HEK293 (cell line): Measurements from ENCODE around the gene CHN2.

Source experiments
- CTCF ChIA-PET: fragments of 350-600 bp; formaldehyde crosslinking; extraction: SDS; loops from one replicate; lab custom pipeline; 2021; ENCODE audit warnings: antibody characterized with exemption; lab: Yijun Ruan, JAX
- POLR2A ChIA-PET: fragments of 300-600 bp; formaldehyde crosslinking; extraction: SDS; loops from one replicate; lab custom pipeline; 2020; ENCODE audit warnings: antibody characterized with exemption, inconsistent platforms; lab: Yijun Ruan, JAX
- H3K27ac ChIP-seq: fragments of 200-500 bp; sonication (Bioruptor generic); 2 replicates; pipeline ENCODE4 v1.5.1; 2014; ENCODE audit warnings: low read depth, low read length, control low read depth, inconsistent platforms; ENCODE audit errors: extremely low read depth
- H3K36me3 ChIP-seq, 2 experiments: fragments of 200-500 bp in 1 of 2; sonication (Bioruptor generic) in 1 of 2; 1 replicate in 1 of 2; 2 replicates in 1 of 2; pipeline ENCODE4 v1.5.1; 2014 to 2017; ENCODE audit warnings: inconsistent platforms in 2 of 2, low read length in 2 of 2; ENCODE audit not compliant: control insufficient read depth in 2 of 2, insufficient read depth in 1 of 2
- H3K4me1 ChIP-seq: fragments of 200-500 bp; sonication (Bioruptor generic); 2 replicates; pipeline ENCODE4 v1.5.1; 2014; ENCODE audit warnings: mild to moderate bottlenecking, low read length, inconsistent platforms; ENCODE audit not compliant: control insufficient read depth, insufficient read depth
- H3K4me3 ChIP-seq: 2 replicates; pipeline ENCODE4 v1.5.1; 2011; ENCODE audit warnings: low read depth, mild to moderate bottlenecking, control low read depth, low read length, moderate library complexity
- H3K9me3 ChIP-seq: fragments of 200-500 bp; sonication (Bioruptor generic); 2 replicates; pipeline ENCODE4 v1.5.1; 2014; ENCODE audit warnings: low read depth, low read length, inconsistent platforms; ENCODE audit not compliant: control insufficient read depth, insufficient read depth
- GLI4 ChIP-seq: fragments of 450-650 bp; formaldehyde crosslinking; IDR thresholded peaks from 2 replicates; pipeline ENCODE4 v1.5.1; 2016; ENCODE audit warnings: missing biosample characterization, missing genetic modification characterization
- KLF8 ChIP-seq: fragments of 450-650 bp; formaldehyde crosslinking; IDR thresholded peaks from 2 replicates; pipeline ENCODE4 v1.5.1; 2016; ENCODE audit warnings: missing biosample characterization, missing genetic modification characterization
- ZBTB17 ChIP-seq: fragments of 450-650 bp; formaldehyde crosslinking; IDR thresholded peaks from 2 replicates; pipeline ENCODE4 v1.5.1; 2016; ENCODE audit warnings: missing biosample characterization, missing genetic modification characterization
- ZBTB20 ChIP-seq: fragments of 450-650 bp; formaldehyde crosslinking; IDR thresholded peaks from 2 replicates; pipeline ENCODE4 v1.5.1; 2016; ENCODE audit warnings: missing biosample characterization, missing genetic modification characterization
- ZNF175 ChIP-seq: fragments of 450-650 bp; formaldehyde crosslinking; IDR thresholded peaks from 2 replicates; pipeline ENCODE4 v1.5.1; 2016; ENCODE audit warnings: missing biosample characterization, missing genetic modification characterization
- ZNF214 ChIP-seq: fragments of 450-650 bp; formaldehyde crosslinking; IDR thresholded peaks from 2 replicates; pipeline ENCODE4 v1.5.1; 2017; ENCODE audit warnings: missing biosample characterization, mild to moderate bottlenecking, missing genetic modification characterization, borderline replicate concordance
- ZNF366 ChIP-seq: fragments of 450-650 bp; formaldehyde crosslinking; conservative IDR thresholded peaks from 2 replicates; pipeline ENCODE4 v1.5.1; 2016; ENCODE audit warnings: missing biosample characterization, missing genetic modification characterization
- ZNF629 ChIP-seq: fragments of 450-650 bp; formaldehyde crosslinking; IDR thresholded peaks from 2 replicates; pipeline ENCODE4 v1.5.1; 2017; ENCODE audit warnings: missing biosample characterization, missing genetic modification characterization
- ZNF660 ChIP-seq: fragments of 450-650 bp; IDR thresholded peaks from 2 replicates; pipeline ENCODE4 v1.5.1; 2018; ENCODE audit warnings: missing biosample characterization, mild to moderate bottlenecking, missing genetic modification characterization
- ZSCAN30 ChIP-seq: fragments of 450-650 bp; IDR thresholded peaks from 2 replicates; pipeline ENCODE4 v1.5.1; 2018; ENCODE audit warnings: missing biosample characterization, mild to moderate bottlenecking, missing genetic modification characterization, moderate library complexity
- TF ChIP-seq, protein P1 (sequence below): fragments of 450-650 bp; formaldehyde crosslinking; IDR thresholded peaks from 2 replicates; pipeline ENCODE4 v1.5.1; 2016; ENCODE audit warnings: missing biosample characterization, missing genetic modification characterization
- TF ChIP-seq, protein P2 (sequence below): fragments of 450-650 bp; formaldehyde crosslinking; IDR thresholded peaks from 2 replicates; pipeline ENCODE4 v1.5.1; 2017; ENCODE audit warnings: missing biosample characterization, missing genetic modification characterization
- TF ChIP-seq, protein P3 (sequence below): fragments of 450-650 bp; formaldehyde crosslinking; IDR thresholded peaks from 2 replicates; pipeline ENCODE4 v1.5.1; 2016; ENCODE audit warnings: missing biosample characterization, missing genetic modification characterization, borderline replicate concordance

CHN2 gene

DNA sequence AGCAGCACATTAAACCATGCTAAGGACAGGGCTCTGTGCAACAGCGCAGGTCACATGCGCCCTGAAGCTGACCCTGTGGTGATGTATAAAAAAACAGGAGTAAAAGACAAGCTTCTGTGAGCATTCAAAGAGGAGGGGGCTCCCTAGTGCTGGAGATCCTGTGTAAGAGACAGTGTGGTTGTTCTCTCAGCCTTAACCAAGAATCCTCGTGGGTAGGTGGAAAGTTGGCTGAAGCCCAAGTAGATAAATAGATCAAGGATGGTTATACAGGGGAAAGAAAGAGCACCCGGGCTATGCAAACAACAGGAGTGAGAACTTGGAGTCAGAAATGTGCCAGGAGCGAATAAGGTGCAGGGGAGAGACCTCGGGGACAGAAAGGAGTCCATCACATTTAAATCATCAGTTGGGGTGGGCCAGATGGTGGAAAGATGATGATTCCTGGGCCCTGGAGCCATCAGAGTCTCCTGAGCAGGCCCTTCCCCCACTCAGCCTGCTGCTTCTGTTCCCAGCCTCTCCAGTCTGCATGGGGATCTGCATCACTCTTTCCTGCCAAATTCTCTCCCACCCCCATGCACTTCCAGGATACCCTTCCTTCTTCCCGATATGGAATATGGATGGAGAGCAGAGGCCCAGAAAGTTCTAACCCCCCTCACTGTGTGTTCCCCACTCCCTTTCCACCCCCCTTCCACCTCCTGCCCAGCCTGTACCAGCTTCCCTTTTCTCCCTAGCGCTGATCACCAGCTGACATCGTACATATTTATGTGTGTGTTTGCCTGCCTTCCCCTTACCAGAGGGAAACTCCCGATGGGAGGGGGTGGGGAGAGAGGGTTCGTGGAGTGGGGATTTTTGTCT lies 291.0 kb downstream of the CHN2 start:
- Histone ChIP-seq H3K9me3 (no peaks in the 10 kb centered on the region), H3K4me1 (peaks cover 13% of the 10 kb centered on the region), H3K4me3 (no peak overlapping the region), H3K27ac (no peak overlapping the region), H3K36me3 (no peaks in the 10 kb centered on the region)
- peak; percentile 42; the same call in 1 of the 2 replicates for TF ChIP-seq ZBTB20 (tag by site-specific recombination)
- TF ChIP-seq, protein P1, sequence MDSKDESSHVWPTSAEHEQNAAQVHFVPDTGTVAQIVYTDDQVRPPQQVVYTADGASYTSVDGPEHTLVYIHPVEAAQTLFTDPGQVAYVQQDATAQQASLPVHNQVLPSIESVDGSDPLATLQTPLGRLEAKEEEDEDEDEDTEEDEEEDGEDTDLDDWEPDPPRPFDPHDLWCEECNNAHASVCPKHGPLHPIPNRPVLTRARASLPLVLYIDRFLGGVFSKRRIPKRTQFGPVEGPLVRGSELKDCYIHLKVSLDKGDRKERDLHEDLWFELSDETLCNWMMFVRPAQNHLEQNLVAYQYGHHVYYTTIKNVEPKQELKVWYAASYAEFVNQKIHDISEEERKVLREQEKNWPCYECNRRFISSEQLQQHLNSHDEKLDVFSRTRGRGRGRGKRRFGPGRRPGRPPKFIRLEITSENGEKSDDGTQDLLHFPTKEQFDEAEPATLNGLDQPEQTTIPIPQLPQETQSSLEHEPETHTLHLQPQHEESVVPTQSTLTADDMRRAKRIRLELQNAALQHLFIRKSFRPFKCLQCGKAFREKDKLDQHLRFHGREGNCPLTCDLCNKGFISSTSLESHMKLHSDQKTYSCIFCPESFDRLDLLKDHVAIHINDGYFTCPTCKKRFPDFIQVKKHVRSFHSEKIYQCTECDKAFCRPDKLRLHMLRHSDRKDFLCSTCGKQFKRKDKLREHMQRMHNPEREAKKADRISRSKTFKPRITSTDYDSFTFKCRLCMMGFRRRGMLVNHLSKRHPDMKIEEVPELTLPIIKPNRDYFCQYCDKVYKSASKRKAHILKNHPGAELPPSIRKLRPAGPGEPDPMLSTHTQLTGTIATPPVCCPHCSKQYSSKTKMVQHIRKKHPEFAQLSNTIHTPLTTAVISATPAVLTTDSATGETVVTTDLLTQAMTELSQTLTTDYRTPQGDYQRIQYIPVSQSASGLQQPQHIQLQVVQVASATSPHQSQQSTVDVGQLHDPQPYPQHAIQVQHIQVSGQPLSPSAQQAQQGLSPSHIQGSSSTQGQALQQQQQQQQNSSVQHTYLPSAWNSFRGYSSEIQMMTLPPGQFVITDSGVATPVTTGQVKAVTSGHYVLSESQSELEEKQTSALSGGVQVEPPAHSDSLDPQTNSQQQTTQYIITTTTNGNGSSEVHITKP (tag by site-specific recombination): peak; percentile 39; the same call in 1 of the 2 replicates
- no peak for TF ChIP-seq ZNF175 (tag by site-specific recombination)
- ChIA-PET CTCF (interaction anchor here (0.5 to 0.6 kb wide), 2 partner anchors 10 to 362 kb away, joined by 3 read pairs; no protein-coding TSS in a partner anchor), POLR2A (no interaction called here)

DNA sequence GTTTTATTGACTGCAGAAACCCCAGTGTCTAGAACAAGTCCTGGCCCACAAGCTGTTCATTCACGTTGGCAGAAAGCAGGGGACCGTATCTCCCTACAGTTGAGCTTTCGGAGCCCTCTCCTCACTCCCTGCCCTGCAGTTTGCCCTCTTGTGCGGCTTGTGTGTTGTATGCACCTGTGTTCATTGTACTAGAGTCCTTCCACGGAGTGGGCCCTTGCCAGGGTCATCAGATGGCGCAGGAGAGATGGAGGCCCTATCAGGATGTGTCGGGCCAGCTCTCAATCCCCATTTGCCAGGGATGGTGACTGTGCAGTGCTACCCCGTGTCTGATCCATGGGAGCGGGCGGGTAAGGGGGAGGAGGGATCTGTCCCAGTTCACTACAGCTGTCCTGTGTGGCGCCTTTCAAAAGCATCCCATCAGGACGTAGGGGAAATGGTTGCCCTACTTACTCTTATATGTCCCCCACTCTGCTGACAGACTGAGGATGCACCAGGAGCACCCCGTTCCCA lies 291.7 kb downstream of the CHN2 start:
- CTCF ChIA-PET: no interaction called here
- H3K9me3 ChIP-seq: no peaks in the 10 kb centered on the region
- H3K4me1 ChIP-seq: peaks cover 13% of the 10 kb centered on the region
- no peak overlapping the region for H3K4me3 ChIP-seq
- H3K36me3 ChIP-seq: no peaks in the 10 kb centered on the region
- TF ChIP-seq ZSCAN30 (tag by site-specific recombination) (no peak), KLF8 (tag by site-specific recombination) (no peak), GLI4 (no peak)
- TF ChIP-seq, protein P2, sequence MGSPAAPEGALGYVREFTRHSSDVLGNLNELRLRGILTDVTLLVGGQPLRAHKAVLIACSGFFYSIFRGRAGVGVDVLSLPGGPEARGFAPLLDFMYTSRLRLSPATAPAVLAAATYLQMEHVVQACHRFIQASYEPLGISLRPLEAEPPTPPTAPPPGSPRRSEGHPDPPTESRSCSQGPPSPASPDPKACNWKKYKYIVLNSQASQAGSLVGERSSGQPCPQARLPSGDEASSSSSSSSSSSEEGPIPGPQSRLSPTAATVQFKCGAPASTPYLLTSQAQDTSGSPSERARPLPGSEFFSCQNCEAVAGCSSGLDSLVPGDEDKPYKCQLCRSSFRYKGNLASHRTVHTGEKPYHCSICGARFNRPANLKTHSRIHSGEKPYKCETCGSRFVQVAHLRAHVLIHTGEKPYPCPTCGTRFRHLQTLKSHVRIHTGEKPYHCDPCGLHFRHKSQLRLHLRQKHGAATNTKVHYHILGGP (tag by site-specific recombination): no peak
- POLR2A ChIA-PET: no interaction called here
- no peak overlapping the region for H3K27ac ChIP-seq

DNA sequence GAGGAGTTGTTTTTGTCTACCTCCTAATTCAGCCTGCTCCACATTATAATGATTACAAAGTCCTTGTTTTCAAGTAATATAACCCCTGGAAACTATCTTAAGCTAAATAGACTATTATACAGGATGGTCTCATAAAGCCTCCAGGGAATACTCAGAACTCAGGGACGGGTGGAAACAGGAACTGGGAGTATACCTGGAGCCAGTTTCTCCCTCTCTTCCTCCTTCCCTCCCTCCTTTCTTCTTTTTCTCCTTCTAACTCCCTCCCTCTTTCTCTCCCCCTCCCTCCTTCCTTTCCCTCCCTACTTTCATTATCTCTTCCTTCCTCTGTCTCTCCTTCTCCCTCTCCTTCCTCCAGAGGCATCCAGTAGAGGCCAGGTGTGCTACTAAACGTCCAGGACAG lies 292.8 kb downstream of the CHN2 start:
- no peak overlapping the region for H3K4me3 ChIP-seq
- H3K27ac ChIP-seq: no peak overlapping the region
- H3K36me3 ChIP-seq: no peaks in the 10 kb centered on the region
- peaks cover 13% of the 10 kb centered on the region for H3K4me1 ChIP-seq
- CTCF ChIA-PET: interaction anchor here (0.6 kb wide), 1 partner anchor 197 kb away, joined by 3 read pairs; no protein-coding TSS in a partner anchor
- TF ChIP-seq ZNF660 (tag by site-specific recombination) (no peak), ZBTB17 (tag by site-specific recombination) (no peak), ZNF214 (tag by site-specific recombination) (no peak), ZNF366 (tag by site-specific recombination) (peak; percentile 65), ZNF629 (tag by site-specific recombination) (no peak)
- TF ChIP-seq, protein P3, sequence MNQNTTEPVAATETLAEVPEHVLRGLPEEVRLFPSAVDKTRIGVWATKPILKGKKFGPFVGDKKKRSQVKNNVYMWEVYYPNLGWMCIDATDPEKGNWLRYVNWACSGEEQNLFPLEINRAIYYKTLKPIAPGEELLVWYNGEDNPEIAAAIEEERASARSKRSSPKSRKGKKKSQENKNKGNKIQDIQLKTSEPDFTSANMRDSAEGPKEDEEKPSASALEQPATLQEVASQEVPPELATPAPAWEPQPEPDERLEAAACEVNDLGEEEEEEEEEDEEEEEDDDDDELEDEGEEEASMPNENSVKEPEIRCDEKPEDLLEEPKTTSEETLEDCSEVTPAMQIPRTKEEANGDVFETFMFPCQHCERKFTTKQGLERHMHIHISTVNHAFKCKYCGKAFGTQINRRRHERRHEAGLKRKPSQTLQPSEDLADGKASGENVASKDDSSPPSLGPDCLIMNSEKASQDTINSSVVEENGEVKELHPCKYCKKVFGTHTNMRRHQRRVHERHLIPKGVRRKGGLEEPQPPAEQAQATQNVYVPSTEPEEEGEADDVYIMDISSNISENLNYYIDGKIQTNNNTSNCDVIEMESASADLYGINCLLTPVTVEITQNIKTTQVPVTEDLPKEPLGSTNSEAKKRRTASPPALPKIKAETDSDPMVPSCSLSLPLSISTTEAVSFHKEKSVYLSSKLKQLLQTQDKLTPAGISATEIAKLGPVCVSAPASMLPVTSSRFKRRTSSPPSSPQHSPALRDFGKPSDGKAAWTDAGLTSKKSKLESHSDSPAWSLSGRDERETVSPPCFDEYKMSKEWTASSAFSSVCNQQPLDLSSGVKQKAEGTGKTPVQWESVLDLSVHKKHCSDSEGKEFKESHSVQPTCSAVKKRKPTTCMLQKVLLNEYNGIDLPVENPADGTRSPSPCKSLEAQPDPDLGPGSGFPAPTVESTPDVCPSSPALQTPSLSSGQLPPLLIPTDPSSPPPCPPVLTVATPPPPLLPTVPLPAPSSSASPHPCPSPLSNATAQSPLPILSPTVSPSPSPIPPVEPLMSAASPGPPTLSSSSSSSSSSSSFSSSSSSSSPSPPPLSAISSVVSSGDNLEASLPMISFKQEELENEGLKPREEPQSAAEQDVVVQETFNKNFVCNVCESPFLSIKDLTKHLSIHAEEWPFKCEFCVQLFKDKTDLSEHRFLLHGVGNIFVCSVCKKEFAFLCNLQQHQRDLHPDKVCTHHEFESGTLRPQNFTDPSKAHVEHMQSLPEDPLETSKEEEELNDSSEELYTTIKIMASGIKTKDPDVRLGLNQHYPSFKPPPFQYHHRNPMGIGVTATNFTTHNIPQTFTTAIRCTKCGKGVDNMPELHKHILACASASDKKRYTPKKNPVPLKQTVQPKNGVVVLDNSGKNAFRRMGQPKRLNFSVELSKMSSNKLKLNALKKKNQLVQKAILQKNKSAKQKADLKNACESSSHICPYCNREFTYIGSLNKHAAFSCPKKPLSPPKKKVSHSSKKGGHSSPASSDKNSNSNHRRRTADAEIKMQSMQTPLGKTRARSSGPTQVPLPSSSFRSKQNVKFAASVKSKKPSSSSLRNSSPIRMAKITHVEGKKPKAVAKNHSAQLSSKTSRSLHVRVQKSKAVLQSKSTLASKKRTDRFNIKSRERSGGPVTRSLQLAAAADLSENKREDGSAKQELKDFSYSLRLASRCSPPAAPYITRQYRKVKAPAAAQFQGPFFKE (tag by site-specific recombination): no peak
- TF ChIP-seq, all 188 proteins: peak for 1
- POLR2A ChIA-PET: no interaction called here
- H3K9me3 ChIP-seq: no peaks in the 10 kb centered on the region
